ENCODE measurements around the gene MEDAG.

DNA sequence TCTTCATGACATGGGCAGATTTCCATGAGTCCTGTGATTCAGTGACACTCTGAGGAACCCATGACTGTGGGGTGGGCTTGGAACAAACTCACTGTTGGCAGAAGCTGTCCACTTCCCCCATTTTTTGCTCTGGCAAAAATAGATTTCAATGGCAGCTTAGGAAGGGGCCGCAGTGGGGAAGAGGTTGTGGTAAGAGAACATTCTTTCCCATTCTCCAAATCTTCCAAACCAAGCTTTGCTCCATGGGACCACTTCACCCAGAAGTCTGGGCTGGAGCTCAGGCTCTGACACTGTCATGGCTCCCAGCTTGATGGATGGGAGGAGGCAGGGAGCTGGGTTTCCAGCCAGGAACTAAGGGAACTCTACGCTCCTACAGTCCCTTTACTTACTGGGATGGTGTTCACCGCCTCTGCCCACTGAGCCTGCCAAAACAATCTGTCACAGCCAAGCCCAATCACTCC lies 24.9 kb upstream of the MEDAG start:
- no peak for TF ChIP-seq POLR2A (IDR thresholded peaks at IDR 0.05)
- TF ChIP-seq, protein P1, sequence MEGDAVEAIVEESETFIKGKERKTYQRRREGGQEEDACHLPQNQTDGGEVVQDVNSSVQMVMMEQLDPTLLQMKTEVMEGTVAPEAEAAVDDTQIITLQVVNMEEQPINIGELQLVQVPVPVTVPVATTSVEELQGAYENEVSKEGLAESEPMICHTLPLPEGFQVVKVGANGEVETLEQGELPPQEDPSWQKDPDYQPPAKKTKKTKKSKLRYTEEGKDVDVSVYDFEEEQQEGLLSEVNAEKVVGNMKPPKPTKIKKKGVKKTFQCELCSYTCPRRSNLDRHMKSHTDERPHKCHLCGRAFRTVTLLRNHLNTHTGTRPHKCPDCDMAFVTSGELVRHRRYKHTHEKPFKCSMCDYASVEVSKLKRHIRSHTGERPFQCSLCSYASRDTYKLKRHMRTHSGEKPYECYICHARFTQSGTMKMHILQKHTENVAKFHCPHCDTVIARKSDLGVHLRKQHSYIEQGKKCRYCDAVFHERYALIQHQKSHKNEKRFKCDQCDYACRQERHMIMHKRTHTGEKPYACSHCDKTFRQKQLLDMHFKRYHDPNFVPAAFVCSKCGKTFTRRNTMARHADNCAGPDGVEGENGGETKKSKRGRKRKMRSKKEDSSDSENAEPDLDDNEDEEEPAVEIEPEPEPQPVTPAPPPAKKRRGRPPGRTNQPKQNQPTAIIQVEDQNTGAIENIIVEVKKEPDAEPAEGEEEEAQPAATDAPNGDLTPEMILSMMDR (IDR thresholded peaks at IDR 0.05) = no peak
- no peak for TF ChIP-seq EP300 (IDR thresholded peaks at IDR 0.05)
- no peak for TF ChIP-seq POLR2AphosphoS5 (IDR thresholded peaks at IDR 0.05)
